ENCODE results near the gene CRIP3.
"Not testable (repeated sequence)": the region's sequence is repeated elsewhere in the genome, so short reads cannot be mapped to it uniquely, and the experiment has no call there.

Gene CRIP3

DNA sequence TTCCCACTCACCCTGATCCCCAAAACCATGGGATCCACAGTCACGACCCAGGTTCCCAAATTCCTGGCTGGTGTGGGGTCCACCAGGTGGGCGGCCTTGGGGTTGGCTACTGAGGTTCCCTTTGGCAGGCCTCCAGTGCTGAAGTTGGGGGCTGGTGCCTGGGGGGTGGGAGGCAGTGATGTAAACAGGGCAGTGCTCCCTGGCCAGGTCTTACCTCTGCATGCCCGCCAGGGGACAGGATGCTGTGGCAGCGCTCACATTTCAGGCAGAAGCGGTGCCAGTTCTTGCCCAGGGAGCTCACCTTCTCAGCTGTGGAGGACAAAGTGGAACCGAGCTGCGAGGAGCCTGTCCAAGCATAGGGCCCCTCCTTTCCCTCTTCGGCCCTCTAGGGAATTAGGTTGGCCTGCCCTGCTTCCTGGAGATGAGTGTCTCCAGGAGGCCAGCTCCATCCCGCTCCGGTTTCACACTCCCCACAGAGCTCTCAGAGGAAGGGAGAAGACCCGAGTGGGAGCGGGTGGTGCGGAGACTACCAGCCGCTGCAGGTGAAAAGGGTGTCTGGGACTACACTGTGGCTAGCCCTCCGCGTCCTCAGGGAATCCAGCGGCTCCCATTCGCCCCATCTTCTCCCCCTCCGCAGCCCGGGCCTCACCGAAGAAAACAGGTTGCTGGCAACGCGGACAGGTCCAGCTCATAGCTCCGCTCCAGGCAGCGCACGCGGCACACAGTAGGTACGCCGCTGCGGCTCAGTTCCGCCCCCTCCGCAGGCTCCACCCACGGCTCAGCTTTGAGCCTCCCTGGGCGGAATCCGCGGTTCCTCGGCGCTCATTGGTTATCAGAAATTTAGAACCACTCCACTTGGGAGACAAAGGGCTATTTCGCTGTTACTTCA is at the start of gene CRIP3:
TSS of gene CRIP3 (minus strand) at position 726 of the 889 bp plus-strand sequence. CDS start at position 692, 34 bp downstream.
- DNase-seq: peak; percentile 83

GRCh38 chr6:43355862-43356590 is 47.4 kb upstream of the CRIP3 start:
- no peak for DNase-seq

- DNase-seq: not testable (repeated sequence)
Observed at GRCh38 chr6:43351951-43352350, 43.3 kb upstream of the CRIP3 start.

DNA sequence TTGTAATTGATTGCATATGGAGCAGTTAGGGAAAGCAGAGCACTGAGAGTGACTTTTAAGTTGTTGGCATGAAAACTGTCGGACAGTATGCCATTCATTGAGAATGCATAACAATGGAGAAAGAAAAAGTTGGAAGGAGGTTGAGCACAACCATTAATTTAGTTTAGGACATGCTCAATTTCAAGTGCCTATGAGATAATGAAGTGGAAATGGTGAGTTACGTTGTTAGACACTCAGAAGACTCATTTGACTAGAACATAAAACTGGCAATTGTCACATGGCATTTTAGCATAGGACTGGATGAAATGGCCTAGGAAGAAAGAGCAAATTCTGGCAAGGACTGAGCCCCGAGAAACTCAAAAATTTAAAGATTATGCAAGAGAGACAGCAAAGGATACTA is 38.8 kb upstream of the CRIP3 start:
- DNase-seq: no peak

DNA sequence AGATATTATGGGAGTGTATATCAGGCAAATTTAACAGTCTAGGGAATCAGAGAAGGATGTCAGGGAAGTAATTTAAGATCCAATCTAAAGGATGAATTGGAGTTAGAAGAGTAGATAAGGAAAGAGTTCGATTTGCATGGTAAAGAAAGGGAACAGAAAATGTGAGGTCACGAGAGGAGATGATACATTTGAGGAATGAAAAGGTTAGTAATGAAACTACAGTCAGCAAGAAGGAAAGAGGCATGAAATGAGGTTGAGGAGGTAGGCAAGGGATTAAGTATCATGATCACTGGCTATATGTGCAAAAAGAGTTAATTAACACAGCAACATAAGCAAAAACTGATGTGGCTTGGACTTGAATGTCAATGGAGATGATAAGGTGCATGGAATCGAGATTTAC is 38.4 kb upstream of the CRIP3 start:
- no peak for DNase-seq

GRCh38 chr6:43346243-43346642 is 37.6 kb upstream of the CRIP3 start:
- not testable (repeated sequence) for DNase-seq

DNA sequence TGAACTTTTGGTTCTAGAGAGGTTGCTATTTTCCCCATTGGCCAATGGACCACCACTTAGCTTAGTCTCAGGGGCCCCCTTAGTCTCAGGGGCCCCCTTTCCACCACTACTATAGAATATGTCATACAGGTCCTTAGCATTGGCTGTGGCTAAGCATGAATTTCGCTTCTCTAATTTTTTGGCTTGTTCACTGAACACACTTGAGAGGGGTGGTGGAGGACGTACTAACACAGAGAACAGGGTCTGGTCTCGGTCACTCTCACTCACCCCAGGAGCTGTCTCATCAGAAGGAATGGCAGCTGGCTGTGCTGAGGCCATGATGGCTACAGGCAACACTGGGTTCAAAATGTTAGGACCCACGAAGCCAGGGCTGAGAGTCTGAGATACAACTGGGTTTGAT is 30.5 kb upstream of the CRIP3 start:
- DNase-seq: no peak

DNA sequence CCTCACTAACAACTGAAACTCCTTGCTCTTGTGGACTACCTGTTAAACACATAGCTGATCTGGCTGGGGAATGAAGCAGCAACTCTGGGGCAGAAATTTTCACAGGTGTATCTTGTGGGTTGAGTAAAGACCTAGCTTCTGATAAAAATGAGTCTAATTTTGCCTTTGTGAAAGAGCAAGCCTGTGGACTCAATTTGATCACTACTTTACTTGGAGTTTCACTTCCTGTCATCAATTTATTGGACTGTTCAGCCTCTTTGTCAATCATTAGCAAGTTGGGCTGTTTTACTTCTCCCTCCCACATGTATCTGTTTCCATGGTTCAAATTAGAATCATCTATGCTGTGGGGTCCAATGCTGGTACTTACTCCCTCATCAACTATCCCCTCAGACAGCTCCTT is 29.6 kb upstream of the CRIP3 start:
- no peak for DNase-seq

DNA sequence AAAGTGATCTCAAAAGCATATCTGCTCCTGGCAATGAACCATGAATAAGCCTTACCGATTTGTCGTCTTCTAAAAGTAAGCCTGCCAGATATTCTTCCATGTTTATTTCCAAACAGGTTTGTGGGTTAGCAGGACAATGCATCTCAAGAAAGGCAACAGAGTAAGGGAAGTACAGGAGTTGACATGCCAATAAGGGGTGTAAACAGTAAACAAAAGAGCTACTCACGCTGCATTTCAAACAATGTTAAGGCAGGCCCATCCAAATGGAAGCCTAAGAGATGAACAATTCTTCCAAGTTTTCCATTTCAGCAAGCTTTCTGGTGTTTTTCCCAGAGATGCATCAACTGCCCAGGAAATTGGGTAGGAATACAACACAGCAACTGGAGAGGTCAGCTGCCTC is 27.8 kb upstream of the CRIP3 start:
- no peak for DNase-seq

- no peak for DNase-seq
Observed at GRCh38 chr6:43335469-43335868, 26.8 kb upstream of the CRIP3 start.

DNA sequence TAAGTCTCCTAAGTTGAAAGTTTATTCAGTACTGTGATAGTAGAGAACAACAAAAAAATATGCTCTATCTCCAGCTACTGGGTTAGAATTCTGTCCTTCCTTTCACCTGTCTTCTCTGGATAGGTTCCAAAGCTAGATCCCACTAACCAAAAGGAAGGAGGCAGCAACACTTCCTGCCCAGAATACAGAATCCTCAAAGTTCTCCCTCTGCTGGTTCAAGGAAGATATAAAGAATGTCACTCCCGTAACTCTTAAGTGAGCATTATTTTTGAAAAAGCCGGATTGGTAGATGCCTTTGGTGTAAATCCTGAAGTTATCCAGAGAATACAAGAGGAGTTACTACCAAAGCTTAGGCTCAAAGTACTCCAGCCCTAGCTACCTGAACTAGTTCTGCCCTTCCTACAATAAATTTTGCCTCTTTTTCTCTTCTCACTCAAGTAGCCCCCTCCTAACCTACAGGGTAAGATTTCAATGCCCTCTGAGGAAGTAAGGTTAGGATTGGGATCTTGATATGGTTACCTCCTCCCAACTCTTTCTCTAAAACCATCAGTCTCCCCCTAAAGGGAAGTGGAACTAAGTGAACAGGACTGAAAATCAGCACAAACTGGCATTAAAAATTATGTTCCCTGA is 26.0 kb upstream of the CRIP3 start:
- no peak for DNase-seq

DNA sequence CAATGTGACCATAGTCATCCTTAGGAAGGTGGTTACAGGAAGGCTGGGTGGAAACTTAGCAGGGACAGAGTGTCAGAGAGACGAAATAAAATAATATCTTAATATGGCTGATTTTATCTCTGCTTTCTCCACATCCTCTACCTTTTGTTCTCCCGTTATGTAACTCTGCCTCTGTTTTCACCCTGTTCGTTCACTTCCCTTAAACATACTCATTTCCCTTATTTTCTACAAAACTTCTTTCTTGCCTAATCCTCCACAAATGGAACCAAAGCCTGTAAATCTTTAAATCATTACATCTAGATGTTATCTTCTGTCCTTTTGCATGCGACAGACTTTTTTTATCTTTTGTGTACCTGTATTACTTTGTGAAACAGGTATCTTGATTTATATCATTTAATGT is 23.3 kb upstream of the CRIP3 start:
- DNase-seq: no peak

DNA sequence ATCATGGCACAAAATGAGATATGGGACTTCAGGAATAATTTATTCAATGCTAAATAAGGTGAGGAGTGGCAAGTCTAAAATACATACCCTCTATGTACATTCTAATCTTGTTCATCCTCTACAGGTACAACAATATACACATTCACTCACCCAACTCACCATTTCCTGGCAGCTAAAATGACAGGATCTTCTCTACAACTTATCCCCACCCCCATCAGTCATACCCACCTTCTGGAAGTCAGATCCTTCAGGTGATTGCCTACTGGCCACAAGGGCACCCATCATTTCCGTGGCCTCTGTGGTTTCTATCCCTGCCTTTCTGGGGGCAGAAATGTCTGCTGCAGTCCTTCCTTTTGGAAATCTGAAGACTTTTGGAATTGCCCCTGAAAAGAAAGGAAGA is 22.8 kb upstream of the CRIP3 start:
- no peak for DNase-seq

- no peak for DNase-seq
Observed at GRCh38 chr6:43328528-43328927, 19.9 kb upstream of the CRIP3 start.

- DNase-seq: no peak
Observed at GRCh38 chr6:43325876-43326275, 17.2 kb upstream of the CRIP3 start.

GRCh38 chr6:43318011-43318410 is 9.4 kb upstream of the CRIP3 start:
- no peak for DNase-seq

GRCh38 chr6:43313813-43314212 is 5.2 kb upstream of the CRIP3 start:
- DNase-seq: no peak

- DNase-seq: no peak
Observed at GRCh38 chr6:43311666-43312065, 3.0 kb upstream of the CRIP3 start.

- no peak for DNase-seq
Observed at GRCh38 chr6:43310624-43311023, 2.0 kb upstream of the CRIP3 start.

DNA sequence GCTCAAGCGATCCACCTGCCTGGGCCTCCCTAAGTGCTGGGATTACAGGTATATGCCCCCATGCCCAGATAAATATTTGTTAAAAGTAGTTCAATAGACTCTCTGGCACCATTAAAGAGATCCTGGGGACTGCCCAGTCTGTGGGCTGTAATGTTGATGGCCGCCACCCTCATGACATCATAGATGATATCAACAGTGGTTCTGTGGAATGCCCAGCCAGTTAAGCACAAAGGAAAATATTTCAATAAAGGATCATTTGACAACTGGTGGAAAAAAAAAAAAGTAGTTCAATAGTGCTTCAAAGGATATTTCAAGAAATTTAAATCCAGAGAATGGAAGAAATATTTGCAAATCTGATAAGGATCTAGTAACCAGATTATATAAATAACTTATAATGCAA is 1.5 kb upstream of the CRIP3 start:
- DNase-seq: no peak

- no peak for DNase-seq
Observed at GRCh38 chr6:43308990-43309477, 408 bp upstream of the CRIP3 start.

GRCh38 chr6:43307451-43308100 is 1.1 kb downstream of the CRIP3 start:
- peak; percentile 61 for DNase-seq

- DNase-seq: peak; percentile 38
Observed at GRCh38 chr6:43306086-43306485, 2.5 kb downstream of the CRIP3 start.

Measured in activated effector memory CD4-positive, alpha-beta T cell treated with anti-CD3 and anti-CD28 coated beads, Interleukin-2, amount 50 U/mL, for 16 hours (primary cell).